Astrocyte of the spinal cord (primary cell): Measurements from ENCODE around the gene SAMD9L.

ENCODE experiments used
- DNase-seq: peaks from one replicate; pipeline ENCODE4 v3.0.0; 2011; ENCODE audit warnings: low read depth, low spot score
- H3K4me3 ChIP-seq: 2 replicates; pipeline ENCODE4 v1.5.1; 2011; ENCODE audit warnings: low read depth, mild to moderate bottlenecking, low read length, moderate library complexity
- CTCF ChIP-seq: IDR thresholded peaks from 2 replicates; pipeline ENCODE4 v1.5.1; 2012; ENCODE audit warnings: low read depth, mild to moderate bottlenecking, low read length, inconsistent platforms
- in situ Hi-C: cut with HindIII; loops from 2 replicates; pipeline ENCODE4 v1.10.0; 2017; ENCODE audit warnings: low sequenced_read_pairs

The SAMD9L gene

GRCh38 chr7:93119191-93119905 is 28.8 kb downstream of the SAMD9L start:
- in situ Hi-C loops, result no loop called here
- H3K4me3 ChIP-seq, result no peak overlapping the region
- DNase-seq, result peak; percentile 64
- TF ChIP-seq CTCF, result no peak

GRCh38 chr7:93117852-93118530 is 30.2 kb downstream of the SAMD9L start, which contains the start of gene SAMD9:
TSS of gene SAMD9 (minus strand) at chr7:93117979. CDS start at chr7:93106097, 11,882 bp downstream.
- peak within 1 kb of the TSS; percentile 36 for H3K4me3 ChIP-seq
- in situ Hi-C loops, result no loop called here
- TF ChIP-seq CTCF, result no peak
- peak; percentile 82 for DNase-seq

GRCh38 chr7:93117327-93117726 is 30.9 kb downstream of the SAMD9L start:
- in situ Hi-C loops, result no loop called here
- H3K4me3 ChIP-seq, result peak overlapping the region; percentile 36
- no peak for TF ChIP-seq CTCF
- DNase-seq, result no peak

GRCh38 chr7:93115796-93116195 is 32.4 kb downstream of the SAMD9L start:
- in situ Hi-C loops, result no loop called here
- H3K4me3 ChIP-seq, result no peak overlapping the region
- no peak for TF ChIP-seq CTCF
- DNase-seq, result peak; percentile 37

- in situ Hi-C loops, result no loop called here
- no peak for TF ChIP-seq CTCF
- H3K4me3 ChIP-seq, result no peak overlapping the region
- no peak for DNase-seq
Measured at GRCh38 chr7:93108003-93108402, 40.2 kb downstream of the SAMD9L start.

- no peak for TF ChIP-seq CTCF
- in situ Hi-C loops, result no loop called here
- H3K4me3 ChIP-seq, result no peak overlapping the region
- DNase-seq, result no peak
Measured at GRCh38 chr7:93097388-93097787, 50.8 kb downstream of the SAMD9L start.
